Activated naive CD4-positive, alpha-beta T cell treated with anti-CD3 and anti-CD28 coated beads for 36 hours (primary cell): ENCODE data around the gene CUL9. TPM values are rescaled to one million over a fixed set of nuclear protein-coding genes. Genes with fewer than 3 reads are reported as not detected.

Experiments
- CTCF ChIA-PET: fragments of 350-600 bp; sonication (Branson Sonifier 250); formaldehyde crosslinking; loops from one replicate; lab custom pipeline; 2021; ENCODE audit warnings: antibody characterized with exemption; lab: Charles Lee
- DNase-seq: peaks from one replicate; pipeline ENCODE4 v3.0.0-alpha.2; 2020
- H3K27ac Mint-ChIP-seq: one replicate; pipeline ENCODE4 v1.8.0; 2021; ENCODE audit warnings: mild to moderate bottlenecking, mixed read lengths
- H3K27me3 Mint-ChIP-seq: one replicate; pipeline ENCODE4 v1.8.0; 2021; ENCODE audit warnings: low read depth, mixed read lengths
- H3K36me3 Mint-ChIP-seq: one replicate; pipeline ENCODE4 v1.8.0; 2021; ENCODE audit warnings: low read depth, mixed read lengths
- H3K4me1 Mint-ChIP-seq: one replicate; pipeline ENCODE4 v1.8.0; 2021; ENCODE audit warnings: low read depth, mixed read lengths
- H3K4me3 Mint-ChIP-seq: one replicate; pipeline ENCODE4 v1.8.0; 2021; ENCODE audit warnings: mild to moderate bottlenecking, moderate library complexity, mixed read lengths
- H3K9me3 Mint-ChIP-seq: one replicate; pipeline ENCODE4 v1.8.0; 2021; ENCODE audit warnings: mixed read lengths
- intact Hi-C: fragments of 100-400 bp; cut with micrococcal nuclease; formaldehyde crosslinking; loops from one replicate; pipeline ENCODE4 v1.15.1; 2023
- total RNA-seq, 2 experiments: library from RNA; stranded (reverse); gene quantifications; one replicate each; pipeline ENCODE4 v1.2.3, GENCODE V29; 2021

The CUL9 gene
- total RNA-seq, 2 experiments from 2014 or later: 43.1 to 49.3 TPM

GRCh38 chr6:43264599-43265145 lies 82.7 kb downstream of the CUL9 start:
- peaks cover 4% of the 10 kb centered on the region for H3K4me1 Mint-ChIP-seq
- CTCF ChIA-PET: interaction anchor here (1.2 to 3.5 kb wide), 3 partner anchors 133 to 241 kb away, joined by 3 to 22 read pairs (median 12); no protein-coding TSS in a partner anchor
- DNase-seq: no peak
- H3K36me3 Mint-ChIP-seq: no peaks in the 10 kb centered on the region
- H3K27ac Mint-ChIP-seq: no peak overlapping the region
- H3K27me3 Mint-ChIP-seq: no peaks in the 10 kb centered on the region
- intact Hi-C loops: no loop called here
- H3K4me3 Mint-ChIP-seq: no peak overlapping the region
- no peaks in the 10 kb centered on the region for H3K9me3 Mint-ChIP-seq

- Mint-ChIP-seq H3K4me3 (no peak overlapping the region), H3K27ac (no peak overlapping the region), H3K36me3 (no peaks in the 10 kb centered on the region), H3K4me1 (peaks cover 4% of the 10 kb centered on the region), H3K27me3 (no peaks in the 10 kb centered on the region), H3K9me3 (no peaks in the 10 kb centered on the region)
- intact Hi-C loops: no loop called here
- CTCF ChIA-PET: interaction anchor here (3.5 kb wide), 1 partner anchor 241 kb away, joined by 22 read pairs; no protein-coding TSS in a partner anchor
- DNase-seq: no peak
Measured at GRCh38 chr6:43265564-43265963, 83.6 kb downstream of the CUL9 start.

GRCh38 chr6:43267619-43268354 lies 85.8 kb downstream of the CUL9 start:
- no peak overlapping the region for H3K4me3 Mint-ChIP-seq
- peaks cover 4% of the 10 kb centered on the region for H3K4me1 Mint-ChIP-seq
- DNase-seq: no peak
- no peaks in the 10 kb centered on the region for H3K36me3 Mint-ChIP-seq
- no peaks in the 10 kb centered on the region for H3K27me3 Mint-ChIP-seq
- no peaks in the 10 kb centered on the region for H3K9me3 Mint-ChIP-seq
- CTCF ChIA-PET: interaction anchor here (1.1 kb wide), 1 partner anchor 41 kb away, joined by 3 read pairs; the partner anchor contains the start of gene CRIP3
- no peak overlapping the region for H3K27ac Mint-ChIP-seq
- intact Hi-C loops: no loop called here

GRCh38 chr6:43268355-43268700 lies 86.3 kb downstream of the CUL9 start:
- DNase-seq: no peak
- Mint-ChIP-seq H3K4me3 (no peak overlapping the region), H3K27me3 (no peaks in the 10 kb centered on the region), H3K9me3 (no peaks in the 10 kb centered on the region), H3K36me3 (no peaks in the 10 kb centered on the region), H3K27ac (no peak overlapping the region), H3K4me1 (peaks cover 4% of the 10 kb centered on the region)
- CTCF ChIA-PET: interaction anchor here (0.7 to 1.6 kb wide), 3 partner anchors 21 to 128 kb away, joined by 3 to 5 read pairs (median 3); partner anchors contain the start of gene CRIP3
- intact Hi-C loops: no loop called here

GRCh38 chr6:43268782-43269272 lies 86.8 kb downstream of the CUL9 start:
- peaks cover 4% of the 10 kb centered on the region for H3K4me1 Mint-ChIP-seq
- CTCF ChIA-PET: interaction anchor here (0.7 to 1.6 kb wide), 3 partner anchors 21 to 128 kb away, joined by 3 to 5 read pairs (median 3); partner anchors contain the start of gene CRIP3
- H3K9me3 Mint-ChIP-seq: no peaks in the 10 kb centered on the region

GRCh38 chr6:43269273-43270007 lies 87.4 kb downstream of the CUL9 start:
- no peaks in the 10 kb centered on the region for H3K9me3 Mint-ChIP-seq
- no peaks in the 10 kb centered on the region for H3K36me3 Mint-ChIP-seq
- peaks cover 4% of the 10 kb centered on the region for H3K4me1 Mint-ChIP-seq
- H3K27ac Mint-ChIP-seq: no peak overlapping the region
- intact Hi-C loops: no loop called here
- DNase-seq: peak; percentile 57
- peak overlapping the region; percentile 37 for H3K4me3 Mint-ChIP-seq
- H3K27me3 Mint-ChIP-seq: peaks cover 6% of the 10 kb centered on the region
- CTCF ChIA-PET: interaction anchor here (0.7 to 1.6 kb wide), 2 partner anchors 20 to 127 kb away, joined by 3 to 5 read pairs; no protein-coding TSS in a partner anchor

More at GRCh38 chr6:43268782-43269272, 86.8 kb downstream of the CUL9 start:
- Mint-ChIP-seq H3K36me3 (no peaks in the 10 kb centered on the region), H3K27me3 (peaks cover under 1% of the 10 kb centered on the region), H3K4me3 (peak overlapping the region; percentile 37), H3K27ac (no peak overlapping the region)
- intact Hi-C loops: no loop called here
- DNase-seq: no peak

GRCh38 chr6:43271103-43271815 lies 89.3 kb downstream of the CUL9 start:
- H3K36me3 Mint-ChIP-seq: no peaks in the 10 kb centered on the region
- CTCF ChIA-PET: no interaction called here
- no peaks in the 10 kb centered on the region for H3K9me3 Mint-ChIP-seq
- no peak overlapping the region for H3K4me3 Mint-ChIP-seq
- intact Hi-C loops: no loop called here
- H3K4me1 Mint-ChIP-seq: peaks cover 10% of the 10 kb centered on the region
- DNase-seq: no peak
- peaks cover 11% of the 10 kb centered on the region for H3K27me3 Mint-ChIP-seq
- no peak overlapping the region for H3K27ac Mint-ChIP-seq

- no peaks in the 10 kb centered on the region for H3K36me3 Mint-ChIP-seq
- intact Hi-C loops: no loop called here
- H3K4me3 Mint-ChIP-seq: no peak overlapping the region
- H3K4me1 Mint-ChIP-seq: peaks cover 10% of the 10 kb centered on the region
- CTCF ChIA-PET: interaction anchor here (0.6 to 1.1 kb wide), 3 partner anchors 10 to 234 kb away, joined by 3 to 4 read pairs (median 3); no protein-coding TSS in a partner anchor
- no peaks in the 10 kb centered on the region for H3K9me3 Mint-ChIP-seq
- peaks cover 14% of the 10 kb centered on the region for H3K27me3 Mint-ChIP-seq
- H3K27ac Mint-ChIP-seq: no peak overlapping the region
- no peak for DNase-seq
Measured at GRCh38 chr6:43271944-43272343, 89.9 kb downstream of the CUL9 start.

GRCh38 chr6:43273707-43274106 lies 91.7 kb downstream of the CUL9 start:
- Mint-ChIP-seq H3K9me3 (no peaks in the 10 kb centered on the region), H3K4me1 (peaks cover 10% of the 10 kb centered on the region), H3K27me3 (peaks cover 17% of the 10 kb centered on the region), H3K27ac (no peak overlapping the region), H3K4me3 (no peak overlapping the region), H3K36me3 (no peaks in the 10 kb centered on the region)
- no peak for DNase-seq
- intact Hi-C loops: no loop called here
- CTCF ChIA-PET: no interaction called here
